ENCODE measurements around the gene CAMKV. TPM values are rescaled to one million over a fixed set of nuclear protein-coding genes. Genes with fewer than 3 reads are reported as not detected.

Gene CAMKV
- polyA plus RNA-seq, 1 donor (not counting 4 experiments of a cell fraction or from before 2014, with no cell fraction given), result not detected

- H3K4me1 ChIP-seq (ENCODE audit: control insufficient read depth, extremely low read depth, insufficient read depth, low read length), result peaks cover 25% of the 10 kb centered on the region
- H3K9me3 ChIP-seq (ENCODE audit: control insufficient read depth, low read depth, low read length), result no peaks in the 10 kb centered on the region
- peaks cover 1% of the 10 kb centered on the region for H4K20me1 ChIP-seq (ENCODE audit: control insufficient read depth, extremely low read depth, insufficient read depth, low read length)
- no peak overlapping the region for H3K27ac ChIP-seq (ENCODE audit: control insufficient read depth, insufficient read depth, low read length)
- H3K9me1 ChIP-seq (ENCODE audit: control insufficient read depth, extremely low read depth, insufficient read depth, low read length), result peaks cover 5% of the 10 kb centered on the region
- dilution Hi-C loops (cut with MboI; ENCODE audit: extremely low pct_ligation_motif_present, low sequenced_read_pairs), result no loop called here
- no peak overlapping the region for H2AFZ ChIP-seq (ENCODE audit: control insufficient read depth, low read length)
- peaks cover 52% of the 10 kb centered on the region for H3K79me2 ChIP-seq (ENCODE audit: control insufficient read depth, insufficient read depth, low read length)
- peaks cover 45 to 50% of the 10 kb centered on the region in 2 experiments for H3K36me3 ChIP-seq (ENCODE audit: control insufficient read depth in 2 of 2, extremely low read depth in 1 of 2, insufficient read depth in 2 of 2, low read length in 2 of 2)
- TF ChIP-seq CTCF (optimal IDR thresholded peaks at IDR 0.05 in 1 of 3, IDR thresholded peaks at IDR 0.05 in 1 of 3, conservative IDR thresholded peaks at IDR 0.05 in 1 of 3; ENCODE audit: extremely low read depth in 1 of 3, insufficient read depth in 2 of 3, low read length in 3 of 3) (no peak), EZH2 (IDR thresholded peaks at IDR 0.05; ENCODE audit: low read length) (no peak)
- H3K4me2 ChIP-seq (ENCODE audit: control insufficient read depth, extremely low read depth, insufficient read depth, low read depth, low read length), result no peak overlapping the region
- no peaks in the 10 kb centered on the region for H3K27me3 ChIP-seq (ENCODE audit: control insufficient read depth, extremely low read depth, insufficient read depth, low read length)
- DNase-seq (ENCODE audit: low read depth, low spot score) (no peak), FAIRE-seq (no peak)
- no peak overlapping the region for H3K9ac ChIP-seq (ENCODE audit: control insufficient read depth, extremely low read depth, insufficient read depth, low read length)
- no peak overlapping the region for H3K4me3 ChIP-seq (ENCODE audit: control insufficient read depth in 2 of 3, extremely low read depth in 1 of 3, insufficient read depth in 2 of 3, low read depth in 1 of 3, low read length in 3 of 3)
Measured at GRCh38 chr3:49896345-49896744, 26.6 kb upstream of the CAMKV start.

GRCh38 chr3:49895791-49896190, 26.1 kb upstream of the CAMKV start:
- no peak overlapping the region for H3K9ac ChIP-seq (ENCODE audit: control insufficient read depth, extremely low read depth, insufficient read depth, low read length)
- no peak overlapping the region for H3K4me3 ChIP-seq (ENCODE audit: control insufficient read depth in 2 of 3, extremely low read depth in 1 of 3, insufficient read depth in 2 of 3, low read depth in 1 of 3, low read length in 3 of 3)
- DNase-seq (ENCODE audit: low read depth, low spot score) (no peak), FAIRE-seq (no peak)
- dilution Hi-C loops (cut with MboI; ENCODE audit: extremely low pct_ligation_motif_present, low sequenced_read_pairs), result no loop called here
- no peak overlapping the region for H3K4me2 ChIP-seq (ENCODE audit: control insufficient read depth, extremely low read depth, insufficient read depth, low read depth, low read length)
- peaks cover 5% of the 10 kb centered on the region for H3K9me1 ChIP-seq (ENCODE audit: control insufficient read depth, extremely low read depth, insufficient read depth, low read length)
- H3K27me3 ChIP-seq (ENCODE audit: control insufficient read depth, extremely low read depth, insufficient read depth, low read length), result no peaks in the 10 kb centered on the region
- no peak overlapping the region for H2AFZ ChIP-seq (ENCODE audit: control insufficient read depth, low read length)
- H3K36me3 ChIP-seq (ENCODE audit: control insufficient read depth in 2 of 2, extremely low read depth in 1 of 2, insufficient read depth in 2 of 2, low read length in 2 of 2), result peaks cover 50 to 56% of the 10 kb centered on the region in 2 experiments
- H4K20me1 ChIP-seq (ENCODE audit: control insufficient read depth, extremely low read depth, insufficient read depth, low read length), result peaks cover 3% of the 10 kb centered on the region
- no peaks in the 10 kb centered on the region for H3K9me3 ChIP-seq (ENCODE audit: control insufficient read depth, low read depth, low read length)
- H3K79me2 ChIP-seq (ENCODE audit: control insufficient read depth, insufficient read depth, low read length), result peaks cover 51% of the 10 kb centered on the region
- no peak overlapping the region for H3K27ac ChIP-seq (ENCODE audit: control insufficient read depth, insufficient read depth, low read length)
- TF ChIP-seq EZH2 (IDR thresholded peaks at IDR 0.05; ENCODE audit: low read length), result no peak
- TF ChIP-seq CTCF (optimal IDR thresholded peaks at IDR 0.05 in 1 of 3, IDR thresholded peaks at IDR 0.05 in 1 of 3, conservative IDR thresholded peaks at IDR 0.05 in 1 of 3; ENCODE audit: extremely low read depth in 1 of 3, insufficient read depth in 2 of 3, low read length in 3 of 3), result no peak
- H3K4me1 ChIP-seq (ENCODE audit: control insufficient read depth, extremely low read depth, insufficient read depth, low read length), result peaks cover 21% of the 10 kb centered on the region

Data from keratinocyte (primary cell).